ENCODE measurements around the gene PRR22.

DNA sequence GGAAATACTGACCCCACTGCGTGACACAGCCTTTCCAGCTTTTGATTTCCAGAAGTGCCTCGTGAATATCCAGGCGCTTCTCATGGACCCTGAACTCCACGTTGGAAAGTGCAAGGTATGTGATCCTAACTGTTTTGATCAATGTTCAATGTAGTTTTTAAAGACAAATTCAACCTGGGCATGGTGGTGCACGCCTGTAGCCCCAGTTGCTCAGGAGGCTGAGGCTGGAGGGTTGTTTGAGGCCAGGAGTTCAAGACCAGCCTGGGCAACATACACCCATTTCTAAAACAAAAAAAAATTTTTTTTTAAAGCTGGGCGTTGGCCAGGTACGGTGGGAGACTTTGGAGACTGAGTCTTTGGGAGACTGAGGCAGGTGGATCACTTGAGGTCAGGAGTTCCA lies 32.8 kb downstream of the PRR22 start:
- TF ChIP-seq, protein P1, sequence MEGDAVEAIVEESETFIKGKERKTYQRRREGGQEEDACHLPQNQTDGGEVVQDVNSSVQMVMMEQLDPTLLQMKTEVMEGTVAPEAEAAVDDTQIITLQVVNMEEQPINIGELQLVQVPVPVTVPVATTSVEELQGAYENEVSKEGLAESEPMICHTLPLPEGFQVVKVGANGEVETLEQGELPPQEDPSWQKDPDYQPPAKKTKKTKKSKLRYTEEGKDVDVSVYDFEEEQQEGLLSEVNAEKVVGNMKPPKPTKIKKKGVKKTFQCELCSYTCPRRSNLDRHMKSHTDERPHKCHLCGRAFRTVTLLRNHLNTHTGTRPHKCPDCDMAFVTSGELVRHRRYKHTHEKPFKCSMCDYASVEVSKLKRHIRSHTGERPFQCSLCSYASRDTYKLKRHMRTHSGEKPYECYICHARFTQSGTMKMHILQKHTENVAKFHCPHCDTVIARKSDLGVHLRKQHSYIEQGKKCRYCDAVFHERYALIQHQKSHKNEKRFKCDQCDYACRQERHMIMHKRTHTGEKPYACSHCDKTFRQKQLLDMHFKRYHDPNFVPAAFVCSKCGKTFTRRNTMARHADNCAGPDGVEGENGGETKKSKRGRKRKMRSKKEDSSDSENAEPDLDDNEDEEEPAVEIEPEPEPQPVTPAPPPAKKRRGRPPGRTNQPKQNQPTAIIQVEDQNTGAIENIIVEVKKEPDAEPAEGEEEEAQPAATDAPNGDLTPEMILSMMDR (IDR thresholded peaks at IDR 0.05), result no peak
- no peak for TF ChIP-seq POLR2A (IDR thresholded peaks at IDR 0.05)
